LNCaP clone FGC (cell line): ENCODE results near the gene SASS6.

Experiments
- DNase-seq: peaks from one replicate; pipeline ENCODE4 v3.0.0-alpha.2; 2011; ENCODE audit warnings: low read depth
- H3K4me3 ChIP-seq: 2 replicates; pipeline ENCODE4 v1.5.1; 2011; ENCODE audit warnings: mild to moderate bottlenecking, low read depth, low read length, control low read depth
- CTCF ChIP-seq: IDR thresholded peaks from 2 replicates; pipeline ENCODE4 v1.5.1; 2012; ENCODE audit warnings: mild to moderate bottlenecking; ENCODE audit not compliant: control insufficient read depth, insufficient read depth; ENCODE audit errors: extremely low read depth

SASS6 gene

GRCh38 chr1:100141192-100141591 is 8.5 kb upstream of the SASS6 start:
- no peak for TF ChIP-seq CTCF
- DNase-seq: no peak

GRCh38 chr1:100137602-100138001 is 4.9 kb upstream of the SASS6 start:
- no peak for DNase-seq
- no peak overlapping the region for H3K4me3 ChIP-seq
- no peak for TF ChIP-seq CTCF

More at GRCh38 chr1:100141192-100141591, 8.5 kb upstream of the SASS6 start:
- no peak overlapping the region for H3K4me3 ChIP-seq

- H3K4me3 ChIP-seq: no peak overlapping the region
Observed at GRCh38 chr1:100134872-100135271, 2.1 kb upstream of the SASS6 start.

GRCh38 chr1:100131623-100132022 is 1.1 kb downstream of the SASS6 start:
- no peak for TF ChIP-seq CTCF
- H3K4me3 ChIP-seq: peak overlapping the region; percentile 66
- DNase-seq: no peak

More at GRCh38 chr1:100134872-100135271, 2.1 kb upstream of the SASS6 start:
- TF ChIP-seq CTCF: peak; percentile 29; the same call in 1 of the 2 replicates
- DNase-seq: no peak

GRCh38 chr1:100130552-100131077 is 2.1 kb downstream of the SASS6 start:
- peak; percentile 44 for DNase-seq

GRCh38 chr1:100127226-100127625 is 5.5 kb downstream of the SASS6 start:
- no peak overlapping the region for H3K4me3 ChIP-seq
- DNase-seq: no peak
- TF ChIP-seq CTCF: no peak

More at GRCh38 chr1:100130552-100131077, 2.1 kb downstream of the SASS6 start:
- H3K4me3 ChIP-seq: peak overlapping the region; percentile 0; the same call in 1 of the 2 replicates
- TF ChIP-seq CTCF: no peak

GRCh38 chr1:100122177-100122576 is 10.6 kb downstream of the SASS6 start:
- DNase-seq: no peak
- H3K4me3 ChIP-seq: no peak overlapping the region
- TF ChIP-seq CTCF: no peak
